Measurements from ENCODE around the gene DENND1B. TPM values are rescaled to one million over a fixed set of nuclear protein-coding genes. Genes with fewer than 3 reads are reported as not detected.
"Not testable (repeated sequence)": the region's sequence is repeated elsewhere in the genome, so short reads cannot be mapped to it uniquely, and the experiment has no call there.

The DENND1B gene
- total RNA-seq, 4 donors from 2014 or later = 10.1 to 14.4 (median 12.6) TPM

GRCh38 chr1:197725976-197726375, 49.3 kb downstream of the DENND1B start:
- no peak for TF ChIP-seq POLR2AphosphoS5 (IDR thresholded peaks at IDR 0.05)
- TF ChIP-seq EP300 (IDR thresholded peaks at IDR 0.05) = no peak
- no peak for TF ChIP-seq POLR2A (IDR thresholded peaks at IDR 0.05)
- TF ChIP-seq CTCF (IDR thresholded peaks at IDR 0.05) = no peak
- WGBS = 96% methylated on average over 3 of the region's 3 CpGs

DNA sequence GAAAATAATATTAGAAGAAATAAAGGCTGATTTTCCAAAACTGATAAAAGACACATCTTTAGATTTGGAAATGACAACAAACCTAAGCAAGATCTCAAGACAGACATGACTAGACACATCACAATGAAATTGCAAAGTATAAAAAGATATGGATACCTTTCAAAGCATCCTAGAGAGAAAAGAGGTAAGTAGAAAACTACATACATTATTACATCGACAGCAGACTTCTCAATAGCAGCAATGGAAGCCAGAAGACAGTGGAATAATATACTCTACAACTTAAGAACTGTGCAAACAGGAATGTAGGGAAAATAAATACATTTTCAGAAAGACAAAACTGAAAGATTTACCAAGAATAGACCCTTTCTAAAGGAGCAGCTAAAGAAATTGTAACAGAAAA, 50.2 kb downstream of the DENND1B start:
- Histone ChIP-seq H3K9me3 (peaks cover 18% of the 10 kb centered on the region), H3K4me3 (no peak overlapping the region), H3K27me3 (no peaks in the 10 kb centered on the region), H3K36me3 (no peaks in the 10 kb centered on the region), H3K4me1 (no peaks in the 10 kb centered on the region), H3K27ac (no peak overlapping the region)
- no peak for DNase-seq (ENCODE audit: low spot score in 2 of 2)
- TF ChIP-seq POLR2AphosphoS5 (IDR thresholded peaks at IDR 0.05) (no peak), EP300 (IDR thresholded peaks at IDR 0.05) (no peak), POLR2A (IDR thresholded peaks at IDR 0.05) (no peak), CTCF (IDR thresholded peaks at IDR 0.05) (no peak)
- WGBS = 97% methylated on average over 1 of the region's 1 CpG

More at GRCh38 chr1:197725976-197726375, 49.3 kb downstream of the DENND1B start:
- Histone ChIP-seq H3K27me3 (no peaks in the 10 kb centered on the region), H3K27ac (no peak overlapping the region), H3K4me1 (no peaks in the 10 kb centered on the region), H3K9me3 (peaks cover 18% of the 10 kb centered on the region), H3K4me3 (no peak overlapping the region), H3K36me3 (no peaks in the 10 kb centered on the region)
- DNase-seq (ENCODE audit: low spot score in 2 of 2) = no peak

DNA sequence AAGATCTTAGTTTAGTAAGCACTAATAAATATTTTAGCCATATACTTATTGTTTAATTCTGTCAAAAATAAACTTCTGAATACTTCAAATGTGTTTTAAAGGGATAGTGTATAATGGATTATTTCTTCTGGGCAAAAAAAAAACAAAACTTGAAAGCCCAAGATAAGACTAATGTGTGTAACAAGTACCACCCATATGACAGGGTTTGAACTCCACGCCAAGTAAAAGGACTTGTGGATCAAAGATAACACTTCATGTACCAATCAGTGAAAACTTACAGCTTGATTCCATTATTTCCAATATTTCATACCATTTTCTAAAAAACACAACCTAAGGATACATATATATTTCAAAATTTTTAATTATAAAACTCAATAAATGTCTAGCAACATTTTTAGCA, 59.5 kb downstream of the DENND1B start:
- no peaks in the 10 kb centered on the region for H3K36me3 ChIP-seq
- H3K27ac ChIP-seq = no peak overlapping the region
- H3K27me3 ChIP-seq = no peaks in the 10 kb centered on the region
- 51% methylated on average over 1 of the region's 1 CpG for WGBS
- H3K4me1 ChIP-seq = no peaks in the 10 kb centered on the region
- no peak overlapping the region for H3K4me3 ChIP-seq
- no peak for DNase-seq (ENCODE audit: low spot score in 2 of 2)
- TF ChIP-seq EP300 (IDR thresholded peaks at IDR 0.05) (no peak), CTCF (IDR thresholded peaks at IDR 0.05) (no peak), POLR2A (IDR thresholded peaks at IDR 0.05) (no peak), POLR2AphosphoS5 (IDR thresholded peaks at IDR 0.05) (no peak)
- no peaks in the 10 kb centered on the region for H3K9me3 ChIP-seq

DNA sequence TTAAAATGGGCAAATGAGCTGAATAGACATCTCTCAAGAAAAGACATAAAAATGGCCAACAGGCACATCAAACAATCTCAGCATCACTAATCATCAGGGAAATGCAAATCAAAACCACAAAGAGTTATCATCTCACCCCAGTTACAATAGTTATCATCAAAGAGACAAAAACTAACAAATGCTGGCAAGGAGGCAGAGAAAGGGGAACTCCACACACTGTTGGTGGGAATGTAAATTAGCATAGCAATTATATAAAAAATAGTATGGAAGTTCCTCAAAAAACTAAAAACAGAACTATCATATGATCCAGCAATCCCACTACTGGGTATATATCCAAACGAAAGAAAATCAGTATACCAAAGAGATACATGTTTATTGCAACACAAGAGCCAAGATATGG, 68.7 kb downstream of the DENND1B start:
- Histone ChIP-seq H3K9me3 (no peaks in the 10 kb centered on the region), H3K27me3 (no peaks in the 10 kb centered on the region), H3K4me1 (no peaks in the 10 kb centered on the region), H3K4me3 (no peak overlapping the region), H3K36me3 (no peaks in the 10 kb centered on the region), H3K27ac (no peak overlapping the region)
- no peak for DNase-seq (ENCODE audit: low spot score in 2 of 2)
- 70% methylated on average over 1 of the region's 1 CpG for WGBS
- TF ChIP-seq POLR2A (IDR thresholded peaks at IDR 0.05) = no peak
- TF ChIP-seq POLR2AphosphoS5 (IDR thresholded peaks at IDR 0.05) = no peak
- TF ChIP-seq CTCF (IDR thresholded peaks at IDR 0.05) = no peak
- no peak for TF ChIP-seq EP300 (IDR thresholded peaks at IDR 0.05)

GRCh38 chr1:197705941-197706340, 69.3 kb downstream of the DENND1B start:
- Histone ChIP-seq H3K9me3 (no peaks in the 10 kb centered on the region), H3K36me3 (no peaks in the 10 kb centered on the region), H3K27ac (no peak overlapping the region), H3K27me3 (no peaks in the 10 kb centered on the region), H3K4me3 (no peak overlapping the region), H3K4me1 (no peaks in the 10 kb centered on the region)
- TF ChIP-seq EP300 (IDR thresholded peaks at IDR 0.05) = no peak
- no peak for TF ChIP-seq POLR2AphosphoS5 (IDR thresholded peaks at IDR 0.05)
- TF ChIP-seq CTCF (IDR thresholded peaks at IDR 0.05) = no peak
- no peak for TF ChIP-seq POLR2A (IDR thresholded peaks at IDR 0.05)
- no peak for DNase-seq (ENCODE audit: low spot score in 2 of 2)
- 91% methylated on average over 3 of the region's 3 CpGs for WGBS

- 86% methylated on average over 4 of the region's 4 CpGs for WGBS
- not testable (repeated sequence) for H3K4me1 ChIP-seq; DNase-seq (ENCODE audit: low spot score in 2 of 2); H3K4me3 ChIP-seq; H3K36me3 ChIP-seq; H3K9me3 ChIP-seq; H3K27ac ChIP-seq; H3K27me3 ChIP-seq
These were observed 74.6 kb downstream of the DENND1B start for GRCh38 chr1:197700688-197701087.
